LNCaP clone FGC (cell line): ENCODE measurements around the gene DPF3.

Source experiments
- DNase-seq: peaks from one replicate; pipeline ENCODE4 v3.0.0-alpha.2; 2011; ENCODE audit warnings: low read depth
- H3K4me3 ChIP-seq: 2 replicates; pipeline ENCODE4 v1.5.1; 2011; ENCODE audit warnings: mild to moderate bottlenecking, low read depth, low read length, control low read depth
- CTCF ChIP-seq: IDR thresholded peaks from 2 replicates; pipeline ENCODE4 v1.5.1; 2012; ENCODE audit warnings: mild to moderate bottlenecking; ENCODE audit not compliant: control insufficient read depth, insufficient read depth; ENCODE audit errors: extremely low read depth

The DPF3 gene

DNA sequence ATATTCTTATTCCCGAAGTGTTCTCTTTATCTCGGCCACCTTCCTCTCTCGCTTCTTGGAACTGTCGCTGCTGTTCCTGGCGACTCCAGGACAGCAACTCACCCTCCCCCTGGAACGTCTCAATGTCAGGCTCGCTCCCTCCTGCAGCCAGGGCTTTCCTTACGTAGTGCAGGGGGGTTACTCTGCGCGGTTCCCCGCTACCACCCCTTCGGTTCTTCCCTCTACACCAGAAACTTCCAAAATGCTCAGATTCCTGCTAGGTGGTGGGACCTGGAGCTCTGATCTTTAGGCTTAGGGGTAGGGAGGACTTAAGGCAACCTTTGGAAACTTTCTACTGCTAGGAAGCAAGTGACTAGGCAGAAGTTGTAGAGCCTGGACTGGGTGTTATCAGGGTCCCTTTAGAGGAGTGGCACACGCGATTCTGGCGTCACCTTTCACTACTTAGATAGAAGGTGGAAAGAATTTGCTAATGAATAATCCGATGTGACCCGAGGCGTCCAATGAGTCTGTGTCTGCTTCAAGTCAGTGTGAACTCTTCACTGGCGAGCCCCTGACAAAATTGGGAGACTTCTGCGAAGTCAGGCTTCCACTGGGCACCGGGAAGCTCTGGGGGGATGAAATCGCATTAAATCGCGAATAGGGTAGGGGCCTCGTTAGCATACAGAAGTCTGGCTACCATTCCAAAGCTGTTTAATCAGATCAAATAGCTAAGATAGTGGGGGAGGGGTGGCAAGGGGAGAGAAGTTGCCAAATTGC is 900 bp upstream of the DPF3 start:
- DNase-seq = no peak
- H3K4me3 ChIP-seq = peak overlapping the region; percentile 80
- no peak for TF ChIP-seq CTCF

- peak overlapping the region; percentile 80 for H3K4me3 ChIP-seq
- DNase-seq = no peak
- TF ChIP-seq CTCF = no peak
Measured at GRCh38 chr14:72894323-72894622, 372 bp upstream of the DPF3 start.

DNA sequence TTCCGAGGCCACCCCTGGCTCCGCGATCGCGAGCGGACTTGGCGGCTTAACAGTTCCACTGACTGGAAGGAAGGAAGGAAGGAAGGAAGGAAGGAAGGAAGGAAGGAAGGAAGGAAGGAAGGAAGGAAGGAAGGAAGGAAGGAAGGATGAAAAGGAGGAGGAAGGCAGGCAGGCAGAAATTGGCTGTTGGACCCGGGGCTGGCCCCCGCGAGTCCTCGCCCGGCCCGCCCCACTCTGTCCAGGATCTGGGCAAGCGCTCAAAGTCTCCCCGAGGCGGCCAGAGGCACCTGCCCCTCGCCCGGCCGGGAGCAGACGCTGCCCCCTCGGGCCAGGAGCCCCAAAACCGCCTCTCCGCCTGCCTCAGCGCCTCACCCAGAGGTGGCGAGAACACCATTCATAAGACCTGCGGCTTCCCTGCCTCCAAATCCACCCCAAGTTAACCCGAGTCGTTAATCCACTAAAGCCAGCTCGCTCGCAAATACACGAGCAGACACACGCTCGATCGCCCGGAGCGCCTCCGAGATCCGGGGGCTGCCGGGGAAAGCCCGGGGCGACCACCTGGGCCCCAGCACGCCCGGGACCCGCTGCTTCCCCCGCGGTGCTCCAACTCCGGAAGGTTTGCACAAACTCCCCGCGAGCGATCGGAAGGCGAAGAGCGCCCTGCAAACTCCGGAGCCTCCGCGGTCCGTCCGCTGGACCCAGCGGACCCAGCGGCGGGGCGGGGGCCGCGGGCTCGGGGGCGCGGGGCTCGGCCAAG is 844 bp downstream of the DPF3 start:
- DNase-seq = no peak
- H3K4me3 ChIP-seq = peak overlapping the region; percentile 80
- TF ChIP-seq CTCF = no peak

- no peak for TF ChIP-seq CTCF
- peak overlapping the region; percentile 80 for H3K4me3 ChIP-seq
- no peak for DNase-seq
Measured at GRCh38 chr14:72892103-72892878, 1.6 kb downstream of the DPF3 start.

- no peak overlapping the region for H3K4me3 ChIP-seq
- no peak for DNase-seq
Measured at GRCh38 chr14:72891666-72892102, 2.2 kb downstream of the DPF3 start.

GRCh38 chr14:72889366-72889765 is 4.5 kb downstream of the DPF3 start:
- no peak overlapping the region for H3K4me3 ChIP-seq
- no peak for DNase-seq
- no peak for TF ChIP-seq CTCF

More at GRCh38 chr14:72891666-72892102, 2.2 kb downstream of the DPF3 start:
- TF ChIP-seq CTCF = no peak
